Calu3 (cell line): Measurements from ENCODE around the gene ITLN2. TPM values are rescaled to one million over a fixed set of nuclear protein-coding genes. Genes with fewer than 3 reads are reported as not detected.

Experiments
- BruUV-seq: library from RNA; stranded (reverse); fragments of 400-500 nt; replicated peaks from 2 replicates; lab custom pipeline; 2021; lab: Mats Ljungman, UMichigan
- CTCF ChIA-PET: fragments of 300-600 bp; sonication (Branson Sonifier 250); formaldehyde crosslinking; loops from one replicate; lab custom pipeline; 2022; ENCODE audit warnings: antibody characterized with exemption; lab: Charles Lee
- DNase-seq: peaks from one replicate; pipeline ENCODE4 v3.0.0; 2022
- H3K27ac Mint-ChIP-seq: one replicate; pipeline ENCODE4 v1.8.0; 2022; ENCODE audit warnings: mixed read lengths; ENCODE audit not compliant: unreplicated experiment
- H3K27me3 Mint-ChIP-seq: one replicate; pipeline ENCODE4 v1.8.0; 2022; ENCODE audit warnings: mixed read lengths; ENCODE audit not compliant: unreplicated experiment
- H3K36me3 Mint-ChIP-seq: one replicate; pipeline ENCODE4 v1.8.0; 2022; ENCODE audit warnings: mild to moderate bottlenecking, moderate library complexity, mixed read lengths; ENCODE audit not compliant: insufficient read depth, unreplicated experiment
- H3K4me1 Mint-ChIP-seq: one replicate; pipeline ENCODE4 v1.8.0; 2022; ENCODE audit warnings: mild to moderate bottlenecking, low read depth, mixed read lengths; ENCODE audit not compliant: unreplicated experiment
- H3K4me3 Mint-ChIP-seq: one replicate; pipeline ENCODE4 v1.8.0; 2022; ENCODE audit warnings: mild to moderate bottlenecking, low read depth, moderate library complexity, mixed read lengths; ENCODE audit not compliant: unreplicated experiment
- H3K9me3 Mint-ChIP-seq: one replicate; pipeline ENCODE4 v1.8.0; 2022; ENCODE audit warnings: low read depth, mixed read lengths; ENCODE audit not compliant: unreplicated experiment
- CTCF ChIP-seq: fragments of 200-600 bp; IDR thresholded peaks from one replicate; pipeline ENCODE4 v1.8.0; 2022; ENCODE audit warnings: antibody characterized with exemption; ENCODE audit not compliant: unreplicated experiment
- intact Hi-C: fragments of 100-400 bp; cut with micrococcal nuclease; formaldehyde crosslinking; loops from one replicate; pipeline ENCODE4 v1.10.0; 2022; ENCODE audit not compliant: unreplicated experiment
- total RNA-seq: library from RNA; stranded (reverse); gene quantifications from 2 replicates; pipeline ENCODE4 v1.2.3, GENCODE V29; 2022

Gene ITLN2
- total RNA-seq, 1 experiment from 2014 or later: not detected

GRCh38 chr1:160978510-160978927, 23.9 kb upstream of the ITLN2 start:
- no TSS peak for BruUV-seq
- peak; percentile 73 for DNase-seq
- Mint-ChIP-seq H3K4me3 (no peak overlapping the region), H3K4me1 (peaks cover 28% of the 10 kb centered on the region), H3K27me3 (peaks cover 49% of the 10 kb centered on the region), H3K9me3 (no peaks in the 10 kb centered on the region), H3K36me3 (peaks cover 8% of the 10 kb centered on the region), H3K27ac (no peak overlapping the region)
- intact Hi-C loops: no loop called here
- no peak for TF ChIP-seq CTCF
- CTCF ChIA-PET: interaction anchor here (0.6 to 1.2 kb wide), 6 partner anchors 12 to 316 kb away, joined by 3 to 7 read pairs (median 4); partner anchors contain the start of genes ITLN1 and ITLN2

DNA sequence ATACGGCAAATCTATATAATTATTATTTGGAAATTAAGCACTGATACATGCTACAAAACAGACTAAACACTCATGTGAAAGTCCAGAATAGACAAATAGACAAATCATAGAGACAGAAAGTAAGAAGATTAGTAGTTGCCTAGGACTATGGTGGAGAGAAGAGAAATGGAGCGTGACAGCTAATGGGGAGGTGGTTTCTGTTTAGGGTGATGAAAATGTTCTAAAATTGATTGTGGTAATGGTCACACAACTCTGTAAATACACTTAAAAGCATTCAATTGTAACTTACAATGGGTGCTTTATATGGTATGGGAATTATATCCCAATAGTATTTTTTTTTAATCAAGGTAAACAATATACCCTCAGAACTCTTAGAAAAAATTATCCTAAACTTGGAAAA, 20.4 kb upstream of the ITLN2 start:
- intact Hi-C loops: no loop called here
- Mint-ChIP-seq H3K4me3 (no peak overlapping the region), H3K27me3 (peaks cover 55% of the 10 kb centered on the region), H3K36me3 (peaks cover 4% of the 10 kb centered on the region), H3K4me1 (peaks cover 18% of the 10 kb centered on the region), H3K9me3 (no peaks in the 10 kb centered on the region), H3K27ac (no peak overlapping the region)
- BruUV-seq: no TSS peak
- no peak for DNase-seq
- CTCF ChIA-PET: interaction anchor here (1.2 kb wide), 1 partner anchor 24 kb away, joined by 3 read pairs; no protein-coding TSS in a partner anchor
- TF ChIP-seq CTCF: no peak

- Mint-ChIP-seq H3K4me3 (no peak overlapping the region), H3K27ac (no peak overlapping the region), H3K27me3 (peaks cover 55% of the 10 kb centered on the region), H3K4me1 (peaks cover 13% of the 10 kb centered on the region), H3K9me3 (no peaks in the 10 kb centered on the region), H3K36me3 (peaks cover 1% of the 10 kb centered on the region)
- no peak for DNase-seq
- BruUV-seq: no TSS peak
- CTCF ChIA-PET: interaction anchor here (0.7 kb wide), 1 partner anchor 172 kb away, joined by 5 read pairs; no protein-coding TSS in a partner anchor
- no peak for TF ChIP-seq CTCF
- intact Hi-C loops: no loop called here
Observed at GRCh38 chr1:160973491-160973890, 18.9 kb upstream of the ITLN2 start.

DNA sequence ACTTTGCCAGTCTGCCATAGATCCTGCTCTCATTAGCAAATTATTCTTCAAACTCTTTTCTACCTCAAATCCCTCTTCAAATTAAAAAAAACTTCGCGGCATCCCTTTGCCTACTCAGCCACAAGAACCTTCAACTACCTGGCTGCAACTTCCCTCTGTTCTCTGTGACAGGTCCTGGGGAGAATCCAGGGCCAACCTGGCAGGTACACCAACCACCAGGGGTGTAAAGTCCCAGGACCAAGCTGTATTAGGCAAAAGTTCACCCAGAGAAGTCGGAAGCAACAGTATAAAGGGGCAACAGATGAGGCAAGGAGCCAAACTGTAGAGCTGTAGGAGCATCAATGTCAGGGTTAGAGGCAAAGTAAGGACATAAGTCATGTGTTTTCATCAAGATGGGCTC, 18.3 kb upstream of the ITLN2 start:
- no peak for DNase-seq
- no peaks in the 10 kb centered on the region for H3K9me3 Mint-ChIP-seq
- H3K4me1 Mint-ChIP-seq: peaks cover 9% of the 10 kb centered on the region
- H3K27ac Mint-ChIP-seq: no peak overlapping the region
- H3K27me3 Mint-ChIP-seq: peaks cover 55% of the 10 kb centered on the region
- no peak overlapping the region for H3K4me3 Mint-ChIP-seq
- no peak for TF ChIP-seq CTCF
- CTCF ChIA-PET: interaction anchor here (0.7 kb wide), 1 partner anchor 173 kb away, joined by 5 read pairs; no protein-coding TSS in a partner anchor
- intact Hi-C loops: no loop called here
- H3K36me3 Mint-ChIP-seq: no peaks in the 10 kb centered on the region
- BruUV-seq: no TSS peak
